Measurements from ENCODE around the gene CXCL6. TPM values are rescaled to one million over a fixed set of nuclear protein-coding genes. Genes with fewer than 3 reads are reported as not detected.
A peak's percentile ranks its signal among the peaks of the same experiment; 100 is the strongest.

The CXCL6 gene
- total RNA-seq, 1 donor from 2014 or later: 35.3 TPM

DNA sequence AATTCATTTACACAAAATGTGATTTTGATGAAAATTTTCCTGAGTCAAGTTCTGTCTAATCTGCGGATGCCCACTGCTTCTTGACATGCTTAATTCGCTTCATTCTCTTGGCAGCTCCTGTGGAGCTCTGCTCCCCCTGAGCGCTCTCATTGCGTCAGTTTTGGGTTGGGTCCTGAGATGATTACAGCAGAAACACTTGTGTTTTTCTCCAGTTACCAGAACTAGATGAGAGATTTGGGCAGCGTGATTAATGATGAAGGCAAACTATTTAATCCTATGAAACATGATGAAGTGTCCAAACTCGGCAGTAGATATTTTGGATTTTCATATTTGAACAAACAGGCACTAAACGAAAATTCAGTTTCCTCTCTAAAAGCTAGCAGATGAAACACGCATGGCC is 28.5 kb downstream of the CXCL6 start:
- Mint-ChIP-seq H3K27me3 (ENCODE audit: unreplicated experiment) (no peaks in the 10 kb centered on the region), H3K4me3 (ENCODE audit: unreplicated experiment) (no peak overlapping the region), H3K9me3 (ENCODE audit: unreplicated experiment) (no peaks in the 10 kb centered on the region), H3K27ac (ENCODE audit: unreplicated experiment) (peak overlapping the region; percentile 79), H3K4me1 (ENCODE audit: unreplicated experiment) (peaks cover 77% of the 10 kb centered on the region), H3K36me3 (ENCODE audit: unreplicated experiment) (peaks cover 3% of the 10 kb centered on the region)
- no peak for TF ChIP-seq CTCF (IDR thresholded peaks at IDR 0.05)
- no peak for DNase-seq (ENCODE audit: extremely low spot score, unreplicated experiment)

DNA sequence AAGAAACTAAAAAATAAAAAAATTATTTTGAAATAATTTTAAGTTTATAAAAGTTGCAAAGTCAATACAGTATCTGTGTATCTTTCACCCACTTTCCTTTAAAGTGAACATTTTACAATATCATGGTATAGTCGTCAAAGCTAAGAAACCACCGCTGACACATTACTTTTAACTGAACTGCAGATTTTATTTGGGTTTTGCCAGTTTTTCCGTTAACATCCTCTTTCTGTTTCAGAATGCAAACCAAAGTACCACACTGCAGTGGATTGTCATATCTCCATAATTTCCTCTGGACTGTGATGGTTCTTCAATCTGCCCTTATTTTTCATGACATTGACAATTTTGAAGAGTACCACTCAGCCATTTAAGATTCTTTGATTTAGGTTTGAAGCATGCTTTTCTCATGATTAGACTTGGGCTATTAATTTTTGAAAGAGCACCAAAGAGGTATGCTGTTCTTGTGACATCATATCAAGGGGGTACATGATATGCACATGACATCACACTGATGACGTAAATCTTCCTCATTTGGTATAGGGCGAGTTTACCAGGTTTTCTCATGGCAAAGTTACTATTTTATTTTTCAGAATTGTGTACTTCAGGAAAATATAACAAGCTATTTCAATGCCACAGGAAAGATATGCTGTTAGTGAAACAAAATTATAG is 29.1 kb downstream of the CXCL6 start:
- Mint-ChIP-seq H3K9me3 (ENCODE audit: unreplicated experiment) (no peaks in the 10 kb centered on the region), H3K27me3 (ENCODE audit: unreplicated experiment) (no peaks in the 10 kb centered on the region), H3K36me3 (ENCODE audit: unreplicated experiment) (peaks cover 6% of the 10 kb centered on the region), H3K4me1 (ENCODE audit: unreplicated experiment) (peaks cover 76% of the 10 kb centered on the region), H3K4me3 (ENCODE audit: unreplicated experiment) (no peak overlapping the region), H3K27ac (ENCODE audit: unreplicated experiment) (peak overlapping the region; percentile 27)
- TF ChIP-seq CTCF (IDR thresholded peaks at IDR 0.05): no peak
- no peak for DNase-seq (ENCODE audit: extremely low spot score, unreplicated experiment)

- H3K4me3 Mint-ChIP-seq (ENCODE audit: unreplicated experiment): no peak overlapping the region
- H3K9me3 Mint-ChIP-seq (ENCODE audit: unreplicated experiment): no peaks in the 10 kb centered on the region
- no peak overlapping the region for H3K27ac Mint-ChIP-seq (ENCODE audit: unreplicated experiment)
- H3K4me1 Mint-ChIP-seq (ENCODE audit: unreplicated experiment): peaks cover 77% of the 10 kb centered on the region
- TF ChIP-seq CTCF (IDR thresholded peaks at IDR 0.05): no peak
- H3K27me3 Mint-ChIP-seq (ENCODE audit: unreplicated experiment): no peaks in the 10 kb centered on the region
- H3K36me3 Mint-ChIP-seq (ENCODE audit: unreplicated experiment): peaks cover 11% of the 10 kb centered on the region
- DNase-seq (ENCODE audit: extremely low spot score, unreplicated experiment): no peak
Observed at GRCh38 chr4:73866246-73866645, 29.8 kb downstream of the CXCL6 start.

- no peaks in the 10 kb centered on the region for H3K27me3 Mint-ChIP-seq (ENCODE audit: unreplicated experiment)
- H3K27ac Mint-ChIP-seq (ENCODE audit: unreplicated experiment): peak overlapping the region; percentile 91
- H3K9me3 Mint-ChIP-seq (ENCODE audit: unreplicated experiment): no peaks in the 10 kb centered on the region
- no peak for DNase-seq (ENCODE audit: extremely low spot score, unreplicated experiment)
- no peak for TF ChIP-seq CTCF (IDR thresholded peaks at IDR 0.05)
- H3K4me1 Mint-ChIP-seq (ENCODE audit: unreplicated experiment): peaks cover 69% of the 10 kb centered on the region
- no peak overlapping the region for H3K4me3 Mint-ChIP-seq (ENCODE audit: unreplicated experiment)
- peaks cover 11% of the 10 kb centered on the region for H3K36me3 Mint-ChIP-seq (ENCODE audit: unreplicated experiment)
Observed at GRCh38 chr4:73867783-73868182, 31.3 kb downstream of the CXCL6 start.

DNA sequence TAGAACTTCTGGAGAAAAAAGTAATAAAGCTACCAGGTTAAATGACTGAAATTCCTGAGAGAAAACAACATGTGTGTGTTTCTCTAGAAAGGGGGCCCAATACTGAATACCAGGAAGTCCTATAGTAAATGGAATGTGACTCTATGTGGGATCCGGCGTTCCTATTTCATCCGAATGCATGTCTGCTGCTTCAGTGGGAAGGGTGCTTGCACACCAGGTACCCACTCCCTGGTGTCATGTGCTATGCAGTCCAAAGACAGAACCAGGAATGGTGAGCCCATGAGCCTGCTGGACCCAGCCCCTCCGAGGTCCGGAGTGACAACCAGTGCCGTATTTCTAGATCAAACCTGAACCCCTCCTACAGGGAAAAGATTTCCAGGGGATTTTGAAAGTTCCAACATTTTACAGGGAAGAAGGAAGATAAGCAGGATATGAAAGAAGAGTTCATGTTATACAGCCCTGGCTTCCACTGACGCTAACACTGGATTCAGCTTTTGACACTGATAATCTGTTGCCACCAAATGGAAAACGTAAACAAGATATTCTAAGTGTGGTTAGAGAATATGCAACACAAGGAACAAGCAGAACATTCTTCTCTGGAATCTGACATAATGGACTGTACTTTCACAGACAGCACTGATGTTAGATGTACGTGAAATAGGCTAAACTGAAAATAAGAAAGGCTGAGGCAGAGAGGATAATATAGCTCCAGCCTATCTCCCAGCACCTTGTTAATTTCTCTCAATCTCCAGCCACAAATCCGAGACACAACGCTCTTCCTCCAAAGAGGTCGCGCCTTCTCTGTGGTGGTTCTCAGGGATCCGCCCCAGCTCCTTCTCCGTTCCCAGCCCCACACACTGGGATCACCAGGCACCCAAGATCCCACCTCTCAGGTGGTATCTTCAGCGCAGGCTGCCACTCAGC is 32.0 kb downstream of the CXCL6 start:
- H3K9me3 Mint-ChIP-seq (ENCODE audit: unreplicated experiment): no peaks in the 10 kb centered on the region
- peak overlapping the region; percentile 89 for H3K4me3 Mint-ChIP-seq (ENCODE audit: unreplicated experiment)
- peaks cover 11% of the 10 kb centered on the region for H3K36me3 Mint-ChIP-seq (ENCODE audit: unreplicated experiment)
- no peaks in the 10 kb centered on the region for H3K27me3 Mint-ChIP-seq (ENCODE audit: unreplicated experiment)
- H3K4me1 Mint-ChIP-seq (ENCODE audit: unreplicated experiment): peaks cover 66% of the 10 kb centered on the region
- TF ChIP-seq CTCF (IDR thresholded peaks at IDR 0.05): no peak
- DNase-seq (ENCODE audit: extremely low spot score, unreplicated experiment): no peak
- peak overlapping the region; percentile 91 for H3K27ac Mint-ChIP-seq (ENCODE audit: unreplicated experiment)
